ENCODE results near the gene EFCAB6.

The EFCAB6 gene

DNA sequence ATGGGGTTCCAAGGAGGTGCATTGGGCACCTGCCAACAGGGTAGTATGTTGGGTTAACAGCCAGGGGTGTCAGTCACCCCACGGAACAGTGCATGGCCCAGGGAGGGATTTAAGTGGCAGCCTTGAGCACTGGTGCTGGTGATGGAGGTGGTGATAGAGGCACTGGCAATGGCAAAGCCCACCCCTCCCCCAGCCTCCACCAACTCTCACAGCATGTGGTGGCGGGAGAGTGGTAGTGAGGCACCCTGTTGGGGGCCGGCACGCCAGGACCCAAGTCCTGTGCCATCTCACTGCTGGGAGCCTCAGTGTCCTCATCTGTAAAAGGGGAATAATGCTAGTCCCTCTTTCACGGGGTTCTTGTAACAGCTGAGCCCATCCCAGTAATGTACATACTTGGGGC lies 318.8 kb downstream of the EFCAB6 start:
- Histone ChIP-seq H2AK5ac (ENCODE audit: low read length) (no peak overlapping the region), H3K27me3 (ENCODE audit: insufficient read depth, low read length) (no peaks in the 10 kb centered on the region), H3K4ac (ENCODE audit: low read depth, low read length) (no peak overlapping the region), H2BK5ac (ENCODE audit: low read depth, low read length, poor library complexity) (no peak overlapping the region), H2AFZ (ENCODE audit: insufficient read depth, low read length, poor library complexity) (no peak overlapping the region), H2BK120ac (ENCODE audit: insufficient read depth, low read length, poor library complexity) (no peak overlapping the region), H3K4me2 (ENCODE audit: low read length) (no peak overlapping the region), H3K14ac (ENCODE audit: low read length) (no peak overlapping the region), H4K8ac (ENCODE audit: low read depth, low read length) (no peak overlapping the region), H3K4me3 (ENCODE audit: low read depth, low read length) (no peak overlapping the region), H3K36me3 (ENCODE audit: control insufficient read depth in 1 of 2, insufficient read depth in 2 of 2, low read length in 2 of 2) (no peaks in the 10 kb centered on the region), H3K18ac (ENCODE audit: low read length) (no peak overlapping the region), H3K9me3 (ENCODE audit: insufficient read depth, low read depth, low read length) (peaks cover 27% of the 10 kb centered on the region), H3K79me1 (ENCODE audit: low read length) (no peaks in the 10 kb centered on the region), H3K9ac (ENCODE audit: low read length) (no peak overlapping the region), H3K4me1 (ENCODE audit: control insufficient read depth in 1 of 2, insufficient read depth in 2 of 2, low read length in 2 of 2) (no peaks in the 10 kb centered on the region), H4K12ac (ENCODE audit: low read depth, low read length) (no peak overlapping the region), H2BK12ac (ENCODE audit: low read length) (no peak overlapping the region), H4K91ac (ENCODE audit: low read depth, low read length) (no peak overlapping the region), H3K79me2 (ENCODE audit: control insufficient read depth, insufficient read depth, low read length, poor library complexity) (no peaks in the 10 kb centered on the region), H3K23ac (ENCODE audit: low read length) (no peak overlapping the region), H3K27ac (ENCODE audit: low read depth, low read length) (no peak overlapping the region)
- WGBS (ENCODE audit: extremely low coverage, insufficient coverage, insufficient read length), result no CpG with 5 or more reads among the region's 5 CpGs
- no peak for DNase-seq

DNA sequence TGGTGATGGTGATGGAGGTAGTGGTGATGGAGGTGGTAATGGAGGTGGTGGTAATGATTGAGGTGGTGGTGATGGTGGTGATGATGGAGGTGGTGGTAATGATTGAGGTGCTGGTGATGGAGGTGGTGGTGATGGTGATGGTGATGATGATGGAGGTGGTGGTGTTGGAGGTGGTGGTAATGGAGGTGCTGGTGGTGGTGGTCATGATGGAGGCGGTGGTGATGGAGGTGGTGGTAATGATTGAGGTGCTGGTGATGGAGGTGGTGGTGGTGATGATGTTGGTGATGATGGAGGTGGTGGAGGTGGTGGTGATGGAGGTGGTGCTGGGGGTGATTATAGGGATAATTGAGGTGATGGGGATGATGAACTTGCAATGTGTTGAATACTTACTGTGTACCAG lies 320.4 kb downstream of the EFCAB6 start:
- no peak overlapping the region for H2BK5ac ChIP-seq (ENCODE audit: low read depth, low read length, poor library complexity)
- no peak overlapping the region for H3K9ac ChIP-seq (ENCODE audit: low read length)
- H3K79me2 ChIP-seq (ENCODE audit: control insufficient read depth, insufficient read depth, low read length, poor library complexity), result no peaks in the 10 kb centered on the region
- H3K4me1 ChIP-seq (ENCODE audit: control insufficient read depth in 1 of 2, insufficient read depth in 2 of 2, low read length in 2 of 2), result no peaks in the 10 kb centered on the region
- no peak overlapping the region for H2AK5ac ChIP-seq (ENCODE audit: low read length)
- no peak overlapping the region for H2BK12ac ChIP-seq (ENCODE audit: low read length)
- H4K12ac ChIP-seq (ENCODE audit: low read depth, low read length), result no peak overlapping the region
- H3K36me3 ChIP-seq (ENCODE audit: control insufficient read depth in 1 of 2, insufficient read depth in 2 of 2, low read length in 2 of 2), result no peaks in the 10 kb centered on the region
- no CpG with 5 or more reads among the region's 1 CpG for WGBS (ENCODE audit: extremely low coverage, insufficient coverage, insufficient read length)
- H3K18ac ChIP-seq (ENCODE audit: low read length), result no peak overlapping the region
- no peak overlapping the region for H3K23ac ChIP-seq (ENCODE audit: low read length)
- H3K14ac ChIP-seq (ENCODE audit: low read length), result no peak overlapping the region
- no peak overlapping the region for H4K8ac ChIP-seq (ENCODE audit: low read depth, low read length)
- H3K27me3 ChIP-seq (ENCODE audit: insufficient read depth, low read length), result no peaks in the 10 kb centered on the region
- H3K4ac ChIP-seq (ENCODE audit: low read depth, low read length), result no peak overlapping the region
- H3K27ac ChIP-seq (ENCODE audit: low read depth, low read length), result no peak overlapping the region
- H3K4me2 ChIP-seq (ENCODE audit: low read length), result no peak overlapping the region
- H2AFZ ChIP-seq (ENCODE audit: insufficient read depth, low read length, poor library complexity), result no peak overlapping the region
- H3K9me3 ChIP-seq (ENCODE audit: insufficient read depth, low read depth, low read length), result peaks cover 21% of the 10 kb centered on the region
- no peaks in the 10 kb centered on the region for H3K79me1 ChIP-seq (ENCODE audit: low read length)
- peak overlapping the region; percentile 33 for H3K4me3 ChIP-seq (ENCODE audit: low read depth, low read length)
- H4K91ac ChIP-seq (ENCODE audit: low read depth, low read length), result no peak overlapping the region
- no peak overlapping the region for H2BK120ac ChIP-seq (ENCODE audit: insufficient read depth, low read length, poor library complexity)
- DNase-seq, result no peak

DNA sequence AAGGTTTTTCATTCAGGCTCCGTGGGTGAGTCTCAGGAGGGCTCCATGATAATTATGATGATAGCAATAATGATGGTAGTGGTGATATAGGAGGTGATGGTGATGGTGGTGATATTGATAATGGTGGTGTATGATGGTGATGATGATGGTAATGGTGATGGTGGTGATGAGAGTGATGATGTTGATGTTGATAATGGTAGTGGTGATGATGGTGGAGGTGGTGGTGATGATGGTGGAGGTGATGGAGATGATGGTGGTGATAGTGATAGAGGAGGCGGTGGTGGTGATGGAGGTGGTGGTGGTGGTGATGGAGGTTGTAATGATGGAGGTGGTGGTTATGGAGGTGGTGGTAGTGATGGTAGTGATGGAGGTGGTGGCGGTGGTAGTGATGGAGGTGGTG lies 320.9 kb downstream of the EFCAB6 start:
- H3K27ac ChIP-seq (ENCODE audit: low read depth, low read length), result no peak overlapping the region
- DNase-seq, result no peak
- no peaks in the 10 kb centered on the region for H3K27me3 ChIP-seq (ENCODE audit: insufficient read depth, low read length)
- no peak overlapping the region for H3K4me2 ChIP-seq (ENCODE audit: low read length)
- no peaks in the 10 kb centered on the region for H3K4me1 ChIP-seq (ENCODE audit: control insufficient read depth in 1 of 2, insufficient read depth in 2 of 2, low read length in 2 of 2)
- H3K36me3 ChIP-seq (ENCODE audit: control insufficient read depth in 1 of 2, insufficient read depth in 2 of 2, low read length in 2 of 2), result no peaks in the 10 kb centered on the region
- H3K4ac ChIP-seq (ENCODE audit: low read depth, low read length), result no peak overlapping the region
- no peak overlapping the region for H3K9ac ChIP-seq (ENCODE audit: low read length)
- whole genome bisulfite sequencing (ENCODE audit: extremely low coverage, insufficient coverage, insufficient read length), result no CpG with 5 or more reads among the region's 3 CpGs
- H3K14ac ChIP-seq (ENCODE audit: low read length), result no peak overlapping the region
- H2BK5ac ChIP-seq (ENCODE audit: low read depth, low read length, poor library complexity), result no peak overlapping the region
- H3K79me2 ChIP-seq (ENCODE audit: control insufficient read depth, insufficient read depth, low read length, poor library complexity), result no peaks in the 10 kb centered on the region
- no peak overlapping the region for H4K12ac ChIP-seq (ENCODE audit: low read depth, low read length)
- no peak overlapping the region for H3K23ac ChIP-seq (ENCODE audit: low read length)
- no peaks in the 10 kb centered on the region for H3K79me1 ChIP-seq (ENCODE audit: low read length)
- H3K9me3 ChIP-seq (ENCODE audit: insufficient read depth, low read depth, low read length), result peaks cover 21% of the 10 kb centered on the region
- H2BK12ac ChIP-seq (ENCODE audit: low read length), result no peak overlapping the region
- H2BK120ac ChIP-seq (ENCODE audit: insufficient read depth, low read length, poor library complexity), result no peak overlapping the region
- H4K8ac ChIP-seq (ENCODE audit: low read depth, low read length), result no peak overlapping the region
- no peak overlapping the region for H2AFZ ChIP-seq (ENCODE audit: insufficient read depth, low read length, poor library complexity)
- peak overlapping the region; percentile 33 for H3K4me3 ChIP-seq (ENCODE audit: low read depth, low read length)
- H3K18ac ChIP-seq (ENCODE audit: low read length), result no peak overlapping the region
- H2AK5ac ChIP-seq (ENCODE audit: low read length), result no peak overlapping the region
- no peak overlapping the region for H4K91ac ChIP-seq (ENCODE audit: low read depth, low read length)

DNA sequence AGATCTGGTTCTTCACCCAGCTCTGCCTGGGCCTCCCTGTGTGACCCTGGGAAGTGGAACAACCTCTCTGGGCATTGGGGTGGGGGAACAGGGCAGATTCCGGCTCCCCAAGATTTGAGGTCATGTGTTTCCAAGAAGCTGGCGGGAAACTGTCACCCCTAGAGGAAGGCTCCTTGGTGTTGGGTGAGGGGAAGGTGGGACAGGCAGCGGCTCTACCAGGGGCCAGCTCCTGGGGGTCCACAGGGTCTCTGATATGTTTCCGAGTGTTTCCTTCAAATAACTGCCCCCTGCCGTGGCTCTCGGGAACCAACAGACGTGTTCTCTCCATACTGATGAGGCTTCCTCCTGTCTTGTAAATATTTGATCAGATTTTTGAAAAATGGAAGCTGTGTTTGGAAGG lies 321.8 kb downstream of the EFCAB6 start:
- Histone ChIP-seq H2AFZ (ENCODE audit: insufficient read depth, low read length, poor library complexity) (no peak overlapping the region), H3K4ac (ENCODE audit: low read depth, low read length) (no peak overlapping the region), H3K9ac (ENCODE audit: low read length) (no peak overlapping the region), H3K14ac (ENCODE audit: low read length) (no peak overlapping the region), H3K79me2 (ENCODE audit: control insufficient read depth, insufficient read depth, low read length, poor library complexity) (no peaks in the 10 kb centered on the region), H3K27me3 (ENCODE audit: insufficient read depth, low read length) (no peaks in the 10 kb centered on the region), H3K18ac (ENCODE audit: low read length) (no peak overlapping the region), H3K79me1 (ENCODE audit: low read length) (no peaks in the 10 kb centered on the region), H3K4me3 (ENCODE audit: low read depth, low read length) (no peak overlapping the region), H2BK120ac (ENCODE audit: insufficient read depth, low read length, poor library complexity) (no peak overlapping the region), H3K27ac (ENCODE audit: low read depth, low read length) (no peak overlapping the region), H3K23ac (ENCODE audit: low read length) (no peak overlapping the region), H2BK5ac (ENCODE audit: low read depth, low read length, poor library complexity) (no peak overlapping the region), H4K91ac (ENCODE audit: low read depth, low read length) (no peak overlapping the region), H3K9me3 (ENCODE audit: insufficient read depth, low read depth, low read length) (peaks cover 17% of the 10 kb centered on the region), H2AK5ac (ENCODE audit: low read length) (no peak overlapping the region), H3K36me3 (ENCODE audit: control insufficient read depth in 1 of 2, insufficient read depth in 2 of 2, low read length in 2 of 2) (no peaks in the 10 kb centered on the region), H3K4me1 (ENCODE audit: control insufficient read depth in 1 of 2, insufficient read depth in 2 of 2, low read length in 2 of 2) (no peaks in the 10 kb centered on the region), H4K12ac (ENCODE audit: low read depth, low read length) (no peak overlapping the region), H4K8ac (ENCODE audit: low read depth, low read length) (no peak overlapping the region), H3K4me2 (ENCODE audit: low read length) (no peak overlapping the region), H2BK12ac (ENCODE audit: low read length) (no peak overlapping the region)
- no CpG with 5 or more reads among the region's 7 CpGs for WGBS (ENCODE audit: extremely low coverage, insufficient coverage, insufficient read length)
- no peak for DNase-seq
